HL-60/S4 treated with phorbol 12-myristate 13-acetate at 8.2 ng/mL for 4 days and 3 days (cell line): ENCODE results near the gene SASH1.
"Not testable (repeated sequence)": the region's sequence is repeated elsewhere in the genome, so short reads cannot be mapped to it uniquely, and the experiment has no call there.

Source experiments
- in situ Hi-C: fragments of 300-500 bp; cut with MboI; formaldehyde crosslinking; loops from 2 replicates; pipeline ENCODE4 v1.15.0; 2022; ENCODE audit warnings: low sequenced_read_pairs

The SASH1 gene

DNA sequence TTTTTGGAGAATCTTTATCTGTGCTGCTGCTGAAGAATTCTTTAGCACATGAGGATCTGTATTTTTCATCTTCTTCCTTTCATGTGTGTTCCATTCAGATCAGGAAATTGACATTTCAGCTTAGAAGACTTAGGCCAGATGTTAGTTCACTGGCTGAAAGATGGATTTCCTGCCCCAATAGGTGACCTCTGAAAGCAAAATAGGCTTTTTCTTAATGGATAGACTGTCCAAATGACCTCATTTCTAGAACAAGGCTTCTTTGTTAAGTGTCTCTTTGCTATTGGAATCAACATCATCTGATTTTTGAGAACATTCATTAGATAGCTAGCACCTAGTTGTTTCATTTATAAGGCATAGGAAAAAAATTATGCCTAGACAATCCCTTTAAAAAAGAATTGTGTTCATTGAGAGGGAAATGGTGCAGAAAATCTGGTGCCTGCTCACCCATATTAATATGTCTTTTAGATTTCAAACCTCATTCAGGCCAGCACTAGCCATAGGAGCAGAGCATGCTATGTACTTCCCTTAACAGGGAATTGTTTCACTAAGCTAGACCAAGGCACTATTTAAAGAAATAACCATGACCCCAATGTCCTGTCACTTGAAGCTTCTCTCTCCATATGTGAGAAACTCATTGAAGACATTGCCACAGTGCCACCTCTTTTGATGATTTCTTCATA, 13.6 kb upstream of the SASH1 start:
- in situ Hi-C loops, result no loop called here

DNA sequence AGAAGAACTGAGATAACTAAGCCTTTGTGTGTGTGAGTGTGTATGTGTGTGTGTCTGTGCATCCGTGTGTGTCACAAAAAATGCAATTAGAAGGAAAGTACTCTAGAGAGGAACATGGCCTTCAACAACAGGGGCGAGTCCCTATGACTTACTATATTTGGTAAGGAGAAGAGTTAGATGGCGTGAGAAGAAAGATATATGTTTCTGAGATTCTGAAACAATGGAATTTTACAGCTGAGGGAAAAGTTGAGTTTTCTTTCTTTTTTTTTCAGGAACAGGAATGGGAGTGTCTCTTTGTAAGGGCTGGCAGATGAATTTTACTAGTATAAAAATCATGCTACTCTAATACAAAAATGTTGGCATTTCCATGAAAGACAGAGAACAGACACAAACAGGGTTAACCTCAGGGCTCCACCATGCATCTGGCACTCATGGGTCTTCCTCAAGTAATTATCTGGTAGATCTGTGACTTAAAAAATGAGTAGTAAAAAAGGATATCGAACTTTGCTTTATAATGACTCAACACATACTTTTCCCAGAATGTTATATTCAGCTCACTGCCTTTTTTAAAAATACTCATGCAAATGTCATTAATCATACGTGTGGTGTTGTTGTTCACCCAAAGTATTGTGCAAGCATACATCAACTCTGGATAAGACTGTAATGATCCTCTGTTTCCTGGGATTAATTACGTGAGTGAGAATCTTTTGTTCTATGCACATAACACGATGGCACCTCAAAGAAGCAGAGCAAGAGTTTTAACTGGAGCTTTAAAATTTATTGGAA, 12.8 kb upstream of the SASH1 start:
- in situ Hi-C loops, result no loop called here

DNA sequence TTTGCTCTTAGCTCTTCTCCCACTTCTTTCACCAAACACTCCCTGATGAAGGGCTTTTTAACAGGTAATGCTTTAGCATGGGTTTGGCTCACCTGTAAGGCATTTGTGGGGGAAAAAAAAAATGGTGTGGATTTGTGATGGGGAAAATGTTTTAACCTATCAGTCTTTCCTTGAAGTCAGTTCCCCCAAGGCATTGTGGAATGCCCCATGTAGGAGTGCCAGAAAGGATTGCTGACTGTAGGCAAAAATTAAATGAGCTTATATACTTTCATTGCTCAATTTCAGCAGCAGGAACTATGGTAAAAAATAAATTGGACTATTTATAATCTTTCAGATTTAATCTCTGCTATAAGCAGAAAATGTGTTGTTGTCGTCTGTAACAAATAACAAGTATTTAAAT, 10.6 kb upstream of the SASH1 start:
- in situ Hi-C loops, result no loop called here

DNA sequence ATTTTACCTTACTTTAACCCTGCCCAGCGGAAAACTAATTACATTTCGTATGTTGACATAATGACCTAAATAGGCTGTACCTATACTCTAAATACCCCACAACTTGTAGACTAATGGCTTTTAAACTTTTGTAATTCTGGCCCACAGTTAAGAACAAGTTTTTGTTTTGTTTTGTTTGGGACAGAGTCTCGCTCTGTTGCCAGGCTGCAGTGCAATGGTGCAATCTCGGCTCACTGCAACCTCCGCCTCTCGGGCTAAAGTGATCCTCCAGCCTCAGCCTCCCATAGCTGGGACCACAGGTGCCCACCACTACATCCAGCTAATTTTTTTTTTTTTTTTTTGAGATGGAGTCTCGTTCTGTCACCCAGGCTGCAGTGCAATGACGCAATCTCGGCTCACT, 5.7 kb upstream of the SASH1 start:
- in situ Hi-C loops, result no loop called here

DNA sequence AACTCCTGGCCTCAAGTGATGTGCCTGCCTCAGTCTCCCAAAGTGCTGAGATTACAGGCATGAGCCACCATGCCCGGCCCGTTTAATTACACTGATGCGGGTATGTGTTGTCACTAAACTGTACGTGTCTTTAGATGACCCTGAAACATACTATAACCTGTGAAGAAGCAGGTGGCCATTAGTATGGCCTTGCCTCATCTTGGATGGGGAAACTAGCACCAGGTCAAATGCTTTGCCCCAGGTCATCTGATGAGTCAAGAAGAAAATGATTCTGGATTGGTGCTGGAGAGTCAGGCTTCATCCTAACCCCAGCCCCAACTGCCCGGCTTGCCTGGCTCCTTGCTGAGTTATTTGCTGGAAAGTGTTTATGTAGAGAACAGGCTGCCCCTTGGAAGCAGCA, 2.9 kb upstream of the SASH1 start:
- in situ Hi-C loops, result no loop called here

DNA sequence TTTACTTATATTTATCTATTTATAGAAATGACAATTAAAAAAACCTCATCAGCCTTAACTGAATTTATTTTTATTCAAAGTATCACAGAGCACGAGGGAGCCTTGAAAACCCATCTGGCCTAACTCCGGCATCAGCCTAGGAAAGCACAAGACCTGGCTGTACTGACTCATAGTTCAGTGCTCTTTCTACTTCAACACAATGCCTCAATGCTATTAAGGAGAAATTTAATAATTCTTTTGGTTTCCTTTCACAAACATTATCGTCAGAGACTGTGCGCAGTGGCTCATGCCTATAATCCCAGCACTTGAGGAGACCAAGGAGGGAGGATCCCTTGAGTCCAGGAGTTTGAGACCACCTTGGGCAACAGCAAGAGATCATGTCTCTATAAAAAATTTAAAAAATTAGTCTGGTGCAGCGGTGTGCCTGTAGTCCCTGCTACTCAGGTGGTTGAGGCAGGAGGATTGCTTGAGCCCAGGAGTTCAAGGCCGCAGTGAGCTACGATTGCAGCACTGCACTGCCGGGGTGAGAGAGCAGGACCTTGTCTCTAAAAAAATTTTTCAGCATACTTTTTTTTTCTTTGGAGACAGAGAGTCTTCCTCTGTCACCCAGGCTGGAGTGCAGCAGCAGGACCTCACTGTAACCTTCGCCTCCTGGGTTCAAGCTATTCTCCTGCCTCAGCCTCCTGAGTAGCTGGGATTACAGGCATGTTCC, 1.9 kb upstream of the SASH1 start:
- in situ Hi-C loops, result no loop called here

DNA sequence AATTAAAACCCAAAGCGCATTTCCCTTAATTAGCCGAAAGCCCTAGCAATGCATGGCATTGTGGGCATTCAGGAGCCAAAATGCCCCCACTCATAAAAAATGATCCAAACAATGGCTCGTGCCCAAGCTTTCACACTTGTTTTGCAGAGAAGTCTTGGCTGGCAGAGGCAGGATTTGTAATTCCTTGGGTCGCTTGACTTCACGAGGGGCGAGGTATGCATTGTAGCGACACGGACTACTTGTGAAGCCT, 613 bp upstream of the SASH1 start:
- in situ Hi-C loops, result no loop called here

DNA sequence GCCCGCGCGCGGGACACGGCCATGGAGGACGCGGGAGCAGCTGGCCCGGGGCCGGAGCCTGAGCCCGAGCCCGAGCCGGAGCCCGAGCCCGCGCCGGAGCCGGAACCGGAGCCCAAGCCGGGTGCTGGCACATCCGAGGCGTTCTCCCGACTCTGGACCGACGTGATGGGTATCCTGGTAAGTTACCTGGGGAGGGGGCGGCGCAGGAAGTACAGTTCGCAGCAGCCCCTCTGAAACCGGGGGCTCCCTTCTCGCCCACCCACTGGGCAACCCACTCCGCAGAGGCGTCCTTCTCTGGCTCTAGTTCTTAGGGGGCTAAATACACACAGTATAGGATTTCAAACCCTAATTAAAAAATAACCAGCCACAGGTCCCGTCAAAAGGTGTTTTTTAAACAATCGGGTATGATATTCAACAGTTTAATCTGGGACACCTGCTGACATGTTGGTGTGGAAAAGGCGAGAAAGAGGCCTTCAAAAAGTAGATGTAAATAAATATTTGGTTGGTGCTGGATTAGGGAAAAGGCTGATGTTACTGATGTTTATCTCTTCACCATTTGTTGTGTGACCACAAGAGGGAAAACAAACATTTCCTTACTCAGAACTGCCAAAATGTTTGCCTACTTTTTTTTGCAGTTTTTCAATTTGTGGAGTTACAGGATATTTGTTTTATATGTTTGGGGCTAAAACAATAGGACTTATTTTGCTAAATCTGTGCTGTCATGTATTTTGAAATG, 577 bp downstream of the SASH1 start:
- in situ Hi-C loops, result no loop called here

DNA sequence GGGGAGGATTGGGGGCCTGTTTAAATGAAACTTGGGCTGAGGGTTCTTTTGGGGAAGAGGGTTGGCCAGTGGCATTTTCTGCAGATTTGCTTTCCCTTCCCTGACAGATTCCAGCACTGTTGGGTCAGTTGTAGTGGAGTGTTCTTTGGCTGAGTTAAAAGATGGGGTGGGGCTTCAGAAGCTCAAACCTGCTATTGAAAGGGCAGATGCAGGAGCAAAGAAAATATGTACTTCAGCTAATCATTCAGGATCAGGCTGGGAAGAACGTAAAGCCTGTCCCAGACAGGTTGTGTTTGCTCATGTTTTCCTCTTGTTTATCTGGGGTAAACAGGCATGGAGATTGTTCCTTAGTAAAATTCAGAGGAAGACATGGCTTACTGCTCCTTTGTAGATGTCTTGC, 2.5 kb downstream of the SASH1 start:
- in situ Hi-C loops, result no loop called here

DNA sequence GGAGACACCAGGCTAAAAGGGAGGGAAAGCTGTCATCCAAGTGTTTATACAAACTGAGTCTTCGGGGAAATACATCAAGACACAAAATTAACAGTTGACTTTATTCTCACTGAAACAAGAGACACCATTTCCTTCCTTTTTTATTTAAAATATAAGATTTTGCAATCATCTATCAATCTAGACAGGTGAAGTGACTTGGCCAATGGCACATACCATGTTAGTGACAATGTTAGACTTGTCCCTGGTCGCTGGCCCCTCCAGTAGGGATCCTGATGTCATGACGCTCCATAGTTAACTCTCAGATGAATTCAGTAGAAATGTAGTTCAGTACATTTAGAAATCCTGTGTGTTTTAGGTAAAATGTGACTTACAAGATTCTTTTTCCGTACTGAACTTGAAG, 2.9 kb downstream of the SASH1 start:
- in situ Hi-C loops, result no loop called here

DNA sequence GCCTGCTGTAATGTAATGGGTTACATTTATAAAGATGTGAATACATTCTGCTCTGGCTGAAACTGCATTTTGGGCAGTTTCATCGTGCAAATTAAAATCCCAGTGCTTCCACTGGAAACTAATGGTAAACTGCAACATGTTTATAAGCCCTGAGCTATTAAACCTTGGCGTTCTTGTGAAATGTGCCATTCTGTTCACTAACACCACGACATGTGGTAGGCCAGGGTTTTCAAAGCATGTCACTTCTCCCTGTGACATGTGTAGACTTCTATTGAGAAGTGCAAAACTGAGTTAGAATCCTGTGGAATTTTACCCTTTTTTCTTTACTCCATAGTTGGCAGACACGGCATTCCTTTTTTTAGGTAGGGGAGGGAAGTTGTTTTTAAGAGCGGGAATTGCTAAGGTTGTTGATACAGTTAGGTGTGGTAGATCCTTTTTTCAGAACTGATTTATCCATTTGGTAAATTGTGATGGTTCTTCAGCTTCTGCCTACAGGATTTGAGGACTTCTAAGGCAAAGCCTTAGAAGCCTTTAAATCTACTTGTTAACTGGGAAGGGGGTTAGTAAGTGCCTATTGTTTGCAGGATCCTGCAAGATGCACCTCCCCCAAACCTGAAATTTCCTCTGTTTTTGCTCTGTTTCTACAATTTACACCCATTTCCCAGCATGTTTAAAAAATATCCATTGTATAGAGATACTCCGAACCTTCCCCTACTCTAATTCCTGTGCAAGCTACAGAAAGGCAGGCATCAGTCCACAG, 4.2 kb downstream of the SASH1 start:
- in situ Hi-C loops, result no loop called here

DNA sequence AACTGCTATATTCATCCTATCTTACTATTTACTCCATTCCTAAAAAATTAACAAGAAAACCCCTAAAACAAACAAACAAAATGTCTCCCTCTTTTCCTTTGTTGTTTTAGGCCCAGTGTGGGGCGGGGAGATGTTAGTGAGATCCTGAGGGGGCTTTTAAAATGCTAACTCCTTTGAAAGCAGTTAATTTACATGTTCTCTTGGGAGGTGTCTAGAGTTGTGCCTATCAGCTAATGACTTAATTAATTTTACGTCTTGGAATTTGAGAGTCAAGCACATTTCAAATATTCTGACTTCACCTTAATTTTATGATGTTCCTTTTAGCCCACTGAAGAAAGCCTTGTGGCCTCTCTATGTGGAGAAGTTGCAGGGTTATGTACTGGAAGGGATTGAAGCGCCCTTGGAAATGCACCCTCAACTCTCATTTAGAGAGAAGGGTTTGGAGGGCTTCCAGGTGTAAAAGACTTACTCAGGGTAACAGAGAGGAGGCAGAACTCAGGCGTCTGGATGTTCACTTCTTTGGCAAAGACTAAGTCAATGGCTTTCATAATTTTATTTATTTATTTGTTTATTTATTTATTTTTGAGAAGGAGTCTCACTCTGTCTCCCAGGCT, 4.9 kb downstream of the SASH1 start:
- in situ Hi-C loops, result no loop called here

DNA sequence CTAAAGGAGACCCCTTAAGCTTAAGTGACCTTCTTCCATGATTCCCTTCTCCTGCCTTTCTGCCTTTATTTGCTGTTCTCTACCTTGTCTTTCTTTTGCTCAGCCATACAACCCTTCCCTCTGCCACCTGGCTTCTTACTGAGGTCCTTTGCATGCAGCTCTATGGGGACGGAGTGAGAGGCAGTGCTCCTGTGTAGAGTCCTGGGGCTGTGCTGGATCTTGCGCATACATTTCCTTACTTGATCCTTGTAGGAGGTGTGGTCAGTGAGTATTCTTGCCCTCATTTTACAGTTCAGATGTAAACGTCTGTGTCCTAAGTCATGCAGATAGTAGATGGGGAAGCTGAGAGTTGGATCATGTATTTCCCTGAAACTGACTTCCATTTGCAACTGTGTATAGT, 5.7 kb downstream of the SASH1 start:
- in situ Hi-C loops, result no loop called here

DNA sequence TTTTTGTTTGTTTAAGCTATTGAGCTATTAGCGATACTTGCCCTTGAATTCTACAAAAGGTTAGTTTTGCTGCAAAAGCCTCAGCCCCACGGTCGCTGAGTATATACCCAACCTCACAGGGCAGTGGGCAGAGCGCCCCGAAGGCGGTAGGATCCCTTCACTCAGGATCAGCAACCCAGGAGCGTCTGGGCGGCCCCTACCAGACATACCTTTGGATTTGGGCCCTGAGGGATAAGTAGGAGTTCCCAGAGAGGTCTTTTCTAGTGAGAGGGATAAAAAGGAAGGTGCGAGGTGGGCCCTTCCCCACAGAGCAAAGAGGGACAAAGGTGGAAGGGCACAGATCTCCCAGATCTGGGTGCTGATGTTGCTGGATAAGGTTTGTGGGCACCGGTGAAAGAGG, 6.1 kb downstream of the SASH1 start:
- in situ Hi-C loops, result no loop called here

DNA sequence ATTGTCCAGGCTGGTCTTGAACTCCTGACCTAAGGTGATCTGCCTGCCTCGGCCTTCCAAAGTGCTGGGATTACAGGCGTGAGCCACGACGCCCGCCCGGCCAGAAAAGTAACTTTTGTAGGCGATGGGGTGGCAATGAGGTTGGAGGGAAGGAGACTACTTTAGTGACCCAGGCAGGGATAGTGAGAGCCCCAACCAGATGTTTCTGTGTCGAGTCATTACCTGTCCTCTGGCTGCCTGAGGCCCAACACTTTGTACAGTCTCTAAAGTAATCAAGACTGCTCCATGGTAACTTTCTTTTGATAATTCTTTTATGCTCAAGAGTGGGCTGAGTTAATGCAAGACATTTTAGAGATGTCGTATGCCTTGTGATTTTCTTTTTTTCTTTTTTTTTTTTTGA, 6.8 kb downstream of the SASH1 start:
- in situ Hi-C loops, result no loop called here

DNA sequence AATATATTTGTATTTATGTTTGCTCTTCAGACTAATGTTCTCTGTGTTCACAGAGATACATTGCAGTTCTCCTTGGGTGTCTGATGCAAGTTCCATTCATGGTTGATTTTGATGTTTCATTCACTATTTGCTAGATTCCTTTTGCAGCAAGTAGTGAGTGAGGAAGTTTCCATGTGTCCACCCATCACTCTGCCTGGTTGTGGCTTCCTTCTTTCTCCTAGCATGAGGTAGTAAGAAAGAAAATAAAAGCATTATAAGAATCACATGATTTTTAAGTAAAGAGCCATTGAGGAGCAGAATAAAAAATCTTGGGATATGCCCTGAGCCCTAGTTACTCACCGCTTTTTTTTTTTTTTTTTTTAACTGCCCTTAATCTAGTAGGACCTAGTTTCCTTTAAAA, 8.7 kb downstream of the SASH1 start:
- in situ Hi-C loops, result no loop called here

DNA sequence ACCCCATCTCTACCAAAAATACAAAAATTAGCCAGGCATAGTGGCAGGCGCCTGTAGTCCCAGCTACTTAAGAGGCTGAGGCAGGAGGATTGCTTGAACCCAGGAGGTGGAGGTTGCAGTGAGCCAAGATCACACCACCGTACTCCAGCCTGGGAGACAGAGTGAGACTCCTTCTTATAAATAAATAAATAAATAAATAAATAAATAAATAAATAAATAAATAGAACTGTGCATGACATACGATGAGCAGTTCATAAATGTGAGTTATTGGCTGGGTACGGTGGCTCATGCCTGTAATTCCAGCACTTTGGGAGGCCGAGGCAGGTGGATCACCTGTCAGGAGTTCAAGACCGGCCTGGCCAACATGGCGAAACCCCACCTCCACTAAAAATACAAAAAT, 9.8 kb downstream of the SASH1 start:
- in situ Hi-C loops, result not testable (repeated sequence)

DNA sequence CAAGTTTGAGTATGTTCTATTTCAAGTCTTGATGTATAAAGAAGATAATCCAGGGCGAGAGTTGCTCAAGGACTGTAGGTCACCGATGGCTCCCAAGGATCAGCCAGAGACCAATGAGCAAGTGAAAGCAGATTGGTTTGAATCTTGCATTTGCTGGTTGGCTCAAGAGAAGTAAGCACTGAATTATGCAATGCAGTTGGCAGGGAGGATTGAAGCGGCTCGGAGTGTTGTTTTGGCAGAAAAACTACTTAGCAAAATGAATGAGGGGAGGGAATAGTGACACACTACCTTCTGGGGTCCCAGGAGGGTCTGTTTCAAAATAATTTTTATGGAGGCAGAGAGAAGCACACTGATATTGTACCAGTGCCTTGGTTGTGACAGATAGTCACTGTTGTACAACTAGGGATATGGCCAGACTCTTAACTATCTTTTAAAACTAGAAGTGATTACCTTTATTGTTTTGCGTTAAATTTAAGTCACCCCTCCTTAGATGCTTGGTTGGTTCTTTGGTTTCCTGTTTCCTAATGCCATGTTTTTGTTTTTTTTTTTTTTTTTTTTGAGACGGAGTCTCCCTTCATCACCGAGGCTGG, 15.7 kb downstream of the SASH1 start:
- in situ Hi-C loops, result no loop called here

DNA sequence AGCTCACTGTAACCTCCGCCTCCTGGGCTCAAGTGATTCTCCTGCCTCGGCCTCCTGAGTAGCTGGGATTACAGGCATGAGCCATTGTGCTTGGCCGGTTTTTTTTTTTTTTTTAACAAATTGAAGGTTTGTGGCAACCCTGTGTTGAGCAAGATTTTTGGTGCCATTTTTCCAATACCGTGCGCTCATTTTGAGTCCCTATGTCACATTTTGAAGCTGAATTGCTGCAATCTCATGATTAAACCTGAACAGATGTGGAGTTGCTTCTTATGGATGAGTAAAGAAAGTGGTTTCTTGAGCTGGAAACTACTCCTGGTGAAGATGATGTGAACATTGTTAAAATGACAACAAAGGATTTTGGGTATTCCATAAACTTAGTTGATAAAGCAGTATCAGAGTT, 16.6 kb downstream of the SASH1 start:
- in situ Hi-C loops, result no loop called here
